ENCODE measurements around the gene KDM2B. TPM values are rescaled to one million over a fixed set of nuclear protein-coding genes. Genes with fewer than 3 reads are reported as not detected.

Gene KDM2B
- total and polyA plus RNA-seq, 2 of the 8 experiments (the other 6 are each of a cell fraction or from before 2014, with no cell fraction given) = 111 to 162 TPM

DNA sequence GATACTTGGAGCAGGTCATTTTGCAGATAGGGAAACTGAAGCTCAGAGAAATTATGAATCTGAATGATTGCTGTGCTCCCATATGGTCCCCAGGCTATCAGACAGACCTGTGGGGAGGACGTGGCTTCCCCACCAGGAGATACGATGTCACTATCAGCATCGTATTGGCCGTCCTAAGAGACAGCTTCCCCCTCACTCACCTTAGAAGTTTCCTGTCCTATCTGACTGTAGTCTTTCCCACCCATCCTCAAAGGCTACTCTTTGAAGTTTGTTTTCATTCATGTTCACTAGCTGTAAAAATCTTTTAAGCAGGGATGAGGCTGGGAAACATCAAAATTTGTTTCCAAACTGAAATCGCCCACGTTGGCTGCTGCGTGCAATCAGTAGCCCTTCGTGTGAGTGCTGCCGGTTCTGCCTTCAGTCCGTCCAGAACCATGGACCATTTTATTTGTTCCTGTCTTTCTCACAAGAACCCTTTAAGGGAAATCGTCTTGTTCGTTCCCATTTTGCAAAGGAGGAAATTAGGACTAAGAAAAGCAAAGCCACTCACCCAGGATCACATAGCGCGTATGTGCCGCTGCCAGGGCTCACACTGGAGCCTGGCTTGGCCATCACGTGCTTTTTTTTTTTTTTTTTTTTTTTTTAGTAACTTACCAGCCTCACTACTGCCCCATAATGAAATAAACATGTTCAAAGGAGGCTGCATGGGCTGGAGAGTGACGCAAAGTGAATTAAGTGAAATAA lies 1.0 kb upstream of the KDM2B start (continued):
- TF ChIP-seq KDM5A (IDR thresholded peaks at IDR 0.05; ENCODE audit: low read length) (no peak), BCL11A (IDR thresholded peaks at IDR 0.05; ENCODE audit: low read depth in 2 of 2, low read length in 2 of 2) (no peak), SIN3A (conservative IDR thresholded peaks at IDR 0.05 in 1 of 2, IDR thresholded peaks at IDR 0.05 in 1 of 2; ENCODE audit: low read depth in 1 of 2, low read length in 2 of 2) (peak in 1 of 2 experiments; percentile 74; a peak in 2 of 4 replicates), SP2 (IDR thresholded peaks at IDR 0.05; ENCODE audit: low read length) (no peak), RBBP5 (IDR thresholded peaks at IDR 0.05; ENCODE audit: borderline replicate concordance, low read depth, low read length) (no peak), TEAD4 (IDR thresholded peaks at IDR 0.05; ENCODE audit: low read depth, low read length) (no peak), KDM4A (IDR thresholded peaks at IDR 0.05; ENCODE audit: low read depth, low read length, severe bottlenecking) (no peak), SUZ12 (IDR thresholded peaks at IDR 0.05; ENCODE audit: low read length) (no peak), TAF7 (optimal IDR thresholded peaks at IDR 0.05; ENCODE audit: borderline replicate concordance, low read depth, low read length) (peak; percentile 36), SIRT6 (IDR thresholded peaks at IDR 0.05; ENCODE audit: low read length) (no peak), CBX5 (IDR thresholded peaks at IDR 0.05; ENCODE audit: low read depth, low read length) (no peak), HDAC6 (IDR thresholded peaks at IDR 0.05; ENCODE audit: low read depth, low read length) (no peak), JUND (IDR thresholded peaks at IDR 0.05; ENCODE audit: low read length) (no peak), CREB1 (IDR thresholded peaks at IDR 0.05) (no peak), SRF (IDR thresholded peaks at IDR 0.05; ENCODE audit: low read depth, low read length) (no peak), POU5F1 (IDR thresholded peaks at IDR 0.05; ENCODE audit: low read depth, low read length) (no peak), TCF12 (IDR thresholded peaks at IDR 0.05; ENCODE audit: low read depth, low read length) (no peak)
- TF ChIP-seq, protein P1, sequence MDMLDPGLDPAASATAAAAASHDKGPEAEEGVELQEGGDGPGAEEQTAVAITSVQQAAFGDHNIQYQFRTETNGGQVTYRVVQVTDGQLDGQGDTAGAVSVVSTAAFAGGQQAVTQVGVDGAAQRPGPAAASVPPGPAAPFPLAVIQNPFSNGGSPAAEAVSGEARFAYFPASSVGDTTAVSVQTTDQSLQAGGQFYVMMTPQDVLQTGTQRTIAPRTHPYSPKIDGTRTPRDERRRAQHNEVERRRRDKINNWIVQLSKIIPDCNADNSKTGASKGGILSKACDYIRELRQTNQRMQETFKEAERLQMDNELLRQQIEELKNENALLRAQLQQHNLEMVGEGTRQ (IDR thresholded peaks at IDR 0.05; ENCODE audit: low read length) = no peak
- TF ChIP-seq, protein P2, sequence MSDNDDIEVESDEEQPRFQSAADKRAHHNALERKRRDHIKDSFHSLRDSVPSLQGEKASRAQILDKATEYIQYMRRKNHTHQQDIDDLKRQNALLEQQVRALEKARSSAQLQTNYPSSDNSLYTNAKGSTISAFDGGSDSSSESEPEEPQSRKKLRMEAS (IDR thresholded peaks at IDR 0.05) = 0 out of 2 replicates have a peak, but pooled peaks have one; percentile 25
